Measurements from ENCODE around the gene ATP6V1F. TPM values are rescaled to one million over a fixed set of nuclear protein-coding genes. Genes with fewer than 3 reads are reported as not detected.

Gene ATP6V1F
- total RNA-seq, 2 donors from 2014 or later, result 122 to 157 TPM

DNA sequence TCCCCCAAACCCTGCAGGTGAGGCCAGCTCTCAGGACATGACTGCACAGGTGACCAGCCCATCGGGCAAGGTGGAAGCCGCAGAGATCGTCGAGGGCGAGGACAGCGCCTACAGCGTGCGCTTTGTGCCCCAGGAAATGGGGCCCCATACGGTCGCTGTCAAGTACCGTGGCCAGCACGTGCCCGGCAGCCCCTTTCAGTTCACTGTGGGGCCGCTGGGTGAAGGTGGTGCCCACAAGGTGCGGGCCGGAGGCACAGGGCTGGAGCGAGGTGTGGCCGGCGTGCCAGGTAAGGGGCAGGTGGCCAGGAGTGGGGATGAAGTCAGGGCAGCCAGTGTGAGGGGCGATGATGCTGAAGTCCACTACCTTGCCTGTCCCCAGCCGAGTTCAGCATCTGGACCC is 8.3 kb upstream of the ATP6V1F start:
- Mint-ChIP-seq H3K4me1 (no peaks in the 10 kb centered on the region), H3K27ac (no peak overlapping the region)
- 93 to 99% methylated on average over 16 to 21 of the region's 21 CpGs for WGBS, 2 experiments (ENCODE audit: insufficient coverage in 1 of 2, insufficient read length in 1 of 2)

GRCh38 chr7:128855559-128855958 is 7.1 kb upstream of the ATP6V1F start:
- Mint-ChIP-seq H3K27me3 (ENCODE audit: insufficient read depth) (no peaks in the 10 kb centered on the region), H3K27ac (no peak overlapping the region), H3K4me1 (peaks cover 7% of the 10 kb centered on the region), H3K9me3 (no peaks in the 10 kb centered on the region), H3K36me3 (ENCODE audit: low read depth) (peaks cover 2% of the 10 kb centered on the region), H3K4me3 (no peak overlapping the region)
- 90 to 91% methylated on average over 2 to 3 of the region's 3 CpGs for WGBS, 2 experiments (ENCODE audit: insufficient coverage in 1 of 2, insufficient read length in 1 of 2)
- no peaks in the 10 kb centered on the region for H3K4me1 ChIP-seq (ENCODE audit: control insufficient read depth, insufficient read depth, low read length)
- H3K9ac ChIP-seq (ENCODE audit: extremely low read depth, low read length, poor library complexity, severe bottlenecking), result no peak overlapping the region
- no peak for TF ChIP-seq CTCF (conservative IDR thresholded peaks at IDR 0.05)
- H3K4me3 ChIP-seq (ENCODE audit: low read length), result no peak overlapping the region
- no peaks in the 10 kb centered on the region for H3K9me3 ChIP-seq (ENCODE audit: control insufficient read depth, low read length)
- H3K27me3 ChIP-seq (ENCODE audit: control insufficient read depth, insufficient read depth, low read length, poor library complexity, severe bottlenecking), result no peaks in the 10 kb centered on the region
- no peak overlapping the region for H3K27ac ChIP-seq (ENCODE audit: low read depth, low read length)
- H3K36me3 ChIP-seq (ENCODE audit: control insufficient read depth, insufficient read depth, low read length), result peaks cover 9% of the 10 kb centered on the region
- no peak for DNase-seq

More for the DNA sequence above, 8.3 kb upstream of the ATP6V1F start:
- H3K27ac ChIP-seq (ENCODE audit: low read depth, low read length), result no peak overlapping the region
- no peak overlapping the region for H3K9ac ChIP-seq (ENCODE audit: extremely low read depth, low read length, poor library complexity, severe bottlenecking)
- no peaks in the 10 kb centered on the region for H3K27me3 Mint-ChIP-seq (ENCODE audit: insufficient read depth)
- H3K27me3 ChIP-seq (ENCODE audit: control insufficient read depth, insufficient read depth, low read length, poor library complexity, severe bottlenecking), result no peaks in the 10 kb centered on the region
- no peak overlapping the region for H3K4me3 Mint-ChIP-seq
- no peak for DNase-seq
- H3K4me1 ChIP-seq (ENCODE audit: control insufficient read depth, insufficient read depth, low read length), result no peaks in the 10 kb centered on the region
- H3K4me3 ChIP-seq (ENCODE audit: low read length), result no peak overlapping the region
- peaks cover 9% of the 10 kb centered on the region for H3K36me3 ChIP-seq (ENCODE audit: control insufficient read depth, insufficient read depth, low read length)
- peaks cover 2% of the 10 kb centered on the region for H3K36me3 Mint-ChIP-seq (ENCODE audit: low read depth)
- no peak for TF ChIP-seq CTCF (conservative IDR thresholded peaks at IDR 0.05)
- no peaks in the 10 kb centered on the region for H3K9me3 ChIP-seq (ENCODE audit: control insufficient read depth, low read length)
- H3K9me3 Mint-ChIP-seq, result no peaks in the 10 kb centered on the region

- TF ChIP-seq CTCF (conservative IDR thresholded peaks at IDR 0.05), result no peak
- H3K27me3 ChIP-seq (ENCODE audit: control insufficient read depth, insufficient read depth, low read length, poor library complexity, severe bottlenecking), result no peaks in the 10 kb centered on the region
- no peaks in the 10 kb centered on the region for H3K9me3 ChIP-seq (ENCODE audit: control insufficient read depth, low read length)
- H3K9ac ChIP-seq (ENCODE audit: extremely low read depth, low read length, poor library complexity, severe bottlenecking), result no peak overlapping the region
- Mint-ChIP-seq H3K27me3 (ENCODE audit: insufficient read depth) (no peaks in the 10 kb centered on the region), H3K9me3 (no peaks in the 10 kb centered on the region), H3K27ac (no peak overlapping the region), H3K36me3 (ENCODE audit: low read depth) (peaks cover 2% of the 10 kb centered on the region), H3K4me3 (no peak overlapping the region), H3K4me1 (peaks cover 7% of the 10 kb centered on the region)
- no peak overlapping the region for H3K27ac ChIP-seq (ENCODE audit: low read depth, low read length)
- H3K4me1 ChIP-seq (ENCODE audit: control insufficient read depth, insufficient read depth, low read length), result no peaks in the 10 kb centered on the region
- no peak overlapping the region for H3K4me3 ChIP-seq (ENCODE audit: low read length)
- H3K36me3 ChIP-seq (ENCODE audit: control insufficient read depth, insufficient read depth, low read length), result peaks cover 9% of the 10 kb centered on the region
- WGBS, 2 experiments (ENCODE audit: insufficient coverage in 1 of 2, insufficient read length in 1 of 2), result 83 to 90% methylated on average over 3 to 17 of the region's 17 CpGs
- DNase-seq, result no peak
These were observed 6.5 kb upstream of the ATP6V1F start for GRCh38 chr7:128856001-128856718.
